Kidney glomerular epithelial cell (primary cell): ENCODE results near the gene KMO.

Source experiments
- DNase-seq: peaks from one replicate; lab custom pipeline; 2025; lab: John Stamatoyannopoulos, UW

The KMO gene

DNA sequence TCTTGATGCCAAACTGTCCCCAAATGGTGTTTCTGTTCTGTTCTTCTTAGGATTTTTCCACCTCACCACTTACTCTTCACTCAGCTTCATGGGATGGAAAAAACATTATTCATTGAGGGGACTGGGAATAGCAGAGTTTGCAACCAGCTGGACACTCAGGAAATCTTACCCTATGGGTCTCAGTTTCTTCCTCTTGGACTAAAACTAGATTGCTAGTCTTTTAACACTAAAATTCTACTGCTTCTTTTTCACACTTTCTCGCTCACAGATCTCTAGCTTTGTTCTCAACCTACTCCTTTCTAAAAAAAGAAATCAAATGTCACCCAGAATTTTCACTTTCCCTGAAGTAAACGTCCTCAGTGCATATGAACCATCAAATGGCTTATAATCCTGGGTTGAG, 4.8 kb downstream of the KMO start:
- DNase-seq, result no peak

DNA sequence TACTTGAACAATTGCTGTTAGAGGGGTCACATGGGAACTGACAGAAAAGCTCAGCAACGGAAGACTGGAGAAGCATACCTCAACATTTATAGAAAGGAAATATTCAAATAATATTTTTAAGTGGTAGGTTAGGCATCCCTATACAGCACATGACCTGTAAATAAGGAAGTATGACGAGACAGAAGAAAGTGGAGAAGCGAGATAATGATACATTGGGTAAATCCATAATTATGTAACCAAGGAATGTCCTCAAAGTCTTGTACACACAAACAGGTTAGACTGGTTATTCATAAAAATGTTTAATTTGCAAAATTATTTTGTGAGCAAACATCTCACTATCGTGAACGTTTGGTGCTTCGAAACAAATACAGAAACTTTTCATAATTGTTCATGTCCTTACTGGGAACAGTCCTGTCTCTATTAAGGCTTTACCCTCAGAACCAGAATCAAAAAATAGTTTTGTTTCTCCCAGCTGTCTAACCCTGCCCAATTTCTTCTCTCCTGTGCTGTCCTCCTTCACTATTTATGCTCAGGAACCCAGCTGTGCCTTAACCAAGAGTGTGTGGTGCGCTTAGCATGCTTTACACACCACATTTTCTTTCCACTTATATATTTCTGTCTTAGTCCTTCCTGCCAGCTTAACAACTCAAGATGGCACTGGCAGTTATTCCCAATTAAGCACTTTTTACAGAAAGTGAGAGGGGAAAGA, 10.2 kb downstream of the KMO start:
- no peak for DNase-seq

GRCh38 chr1:241548008-241548407, 15.8 kb downstream of the KMO start:
- DNase-seq, result no peak

DNA sequence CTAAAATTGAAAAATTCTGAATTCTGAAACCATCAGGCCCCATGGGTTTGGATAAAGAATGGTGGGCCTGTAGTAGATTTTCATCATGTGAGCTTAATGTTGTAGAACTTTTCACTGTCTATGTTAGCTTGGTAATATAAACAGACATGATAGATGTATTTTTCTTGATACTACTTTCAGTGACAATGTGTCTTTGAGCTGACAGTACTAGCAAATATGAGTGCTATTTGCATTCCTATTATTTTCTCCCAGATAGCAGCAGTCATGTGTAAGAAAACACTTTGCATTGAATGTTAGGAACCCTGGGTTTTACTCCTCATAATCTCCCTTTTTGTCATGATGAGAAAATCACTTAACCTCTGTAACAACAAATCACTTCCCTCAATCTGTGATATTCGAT, 18.1 kb downstream of the KMO start:
- DNase-seq, result no peak

GRCh38 chr1:241551759-241552638, 19.8 kb downstream of the KMO start:
- DNase-seq, result no peak

GRCh38 chr1:241553886-241554592, 21.9 kb downstream of the KMO start:
- no peak for DNase-seq

DNA sequence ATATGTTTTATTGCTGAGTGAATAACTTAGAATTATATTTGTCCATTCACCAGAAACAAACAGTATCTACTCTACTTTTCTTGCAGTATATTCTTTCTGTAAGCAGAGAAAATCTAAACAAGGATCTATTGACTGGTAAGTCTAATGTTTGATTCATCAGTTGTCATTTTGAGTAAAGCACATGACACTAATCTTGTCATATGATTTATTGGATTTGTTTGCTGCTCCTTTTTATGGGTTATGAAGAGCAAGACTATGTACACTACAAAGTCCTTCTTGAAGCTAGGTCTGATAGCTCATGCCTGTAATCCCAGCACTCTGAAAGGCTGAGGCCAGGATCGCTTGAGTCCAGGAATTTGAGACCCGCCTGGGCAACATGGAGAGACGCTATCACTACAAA, 23.3 kb downstream of the KMO start:
- no peak for DNase-seq

DNA sequence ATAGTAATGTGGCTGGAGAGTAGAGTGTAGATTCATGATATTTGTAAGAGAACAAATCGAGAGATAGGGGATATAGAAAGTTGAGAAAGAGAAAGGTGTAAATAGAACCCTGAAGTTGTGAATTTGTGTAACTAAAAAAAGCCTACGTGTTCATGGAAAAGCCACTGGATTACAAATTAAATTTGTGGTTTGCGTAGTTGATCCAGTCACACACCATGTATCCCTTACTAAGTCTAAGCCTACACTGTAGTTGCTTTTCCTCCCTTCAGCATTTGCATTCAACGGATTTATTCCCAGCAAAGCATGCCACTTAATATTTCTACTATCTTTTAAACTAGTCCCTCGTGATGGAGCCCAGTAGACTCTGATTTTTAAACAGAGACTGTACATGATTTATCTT, 24.9 kb downstream of the KMO start:
- no peak for DNase-seq

DNA sequence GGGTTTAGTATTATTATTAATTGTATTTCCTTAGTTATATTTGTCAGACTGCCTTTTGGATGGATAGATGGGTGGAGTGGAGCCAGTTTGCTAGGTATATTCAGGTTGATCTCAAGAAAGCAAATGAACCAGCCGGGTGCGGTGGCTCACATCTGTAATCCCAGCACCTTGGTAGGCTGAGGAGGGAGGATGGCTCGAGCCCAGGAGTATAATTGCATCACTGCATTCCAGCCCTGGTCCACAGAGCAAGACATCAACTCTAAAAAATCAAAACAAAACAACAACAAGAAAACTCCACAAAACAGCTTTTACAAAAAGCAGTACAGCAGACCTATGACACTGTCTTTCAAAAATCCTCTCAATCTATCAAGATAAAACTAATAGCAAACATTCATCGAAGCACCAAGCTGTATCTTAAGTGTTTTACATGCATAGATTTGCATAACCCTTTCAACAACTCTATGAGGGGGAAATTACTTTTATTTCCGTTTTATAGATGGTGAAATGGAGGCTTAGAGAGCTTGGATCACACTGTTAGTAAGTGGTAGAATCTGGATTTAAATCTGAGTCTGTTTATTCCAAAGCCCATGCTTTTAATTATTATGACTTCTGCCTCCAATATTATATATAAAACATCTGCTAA, 25.5 kb downstream of the KMO start:
- DNase-seq, result peak; percentile 19

- peak; percentile 11 for DNase-seq
Measured at GRCh38 chr1:241560146-241560848, 28.1 kb downstream of the KMO start.

DNA sequence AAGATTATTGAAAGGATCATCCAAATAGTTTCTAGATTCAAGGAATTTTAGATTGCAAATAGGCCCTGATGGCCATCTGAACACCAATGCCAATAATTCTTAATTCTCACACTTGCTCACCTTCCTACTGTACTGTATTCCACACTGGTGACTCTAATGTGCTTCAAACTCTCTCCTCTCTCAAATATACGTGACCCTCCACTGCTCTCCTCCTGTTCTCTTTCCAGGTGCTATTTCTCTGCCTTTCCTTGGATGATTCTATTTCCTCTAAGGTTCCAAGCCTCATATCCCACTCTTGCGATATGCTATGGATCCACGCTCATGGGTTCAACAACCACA, 28.6 kb downstream of the KMO start:
- no peak for DNase-seq

GRCh38 chr1:241569848-241570247, 37.7 kb downstream of the KMO start:
- no peak for DNase-seq

DNA sequence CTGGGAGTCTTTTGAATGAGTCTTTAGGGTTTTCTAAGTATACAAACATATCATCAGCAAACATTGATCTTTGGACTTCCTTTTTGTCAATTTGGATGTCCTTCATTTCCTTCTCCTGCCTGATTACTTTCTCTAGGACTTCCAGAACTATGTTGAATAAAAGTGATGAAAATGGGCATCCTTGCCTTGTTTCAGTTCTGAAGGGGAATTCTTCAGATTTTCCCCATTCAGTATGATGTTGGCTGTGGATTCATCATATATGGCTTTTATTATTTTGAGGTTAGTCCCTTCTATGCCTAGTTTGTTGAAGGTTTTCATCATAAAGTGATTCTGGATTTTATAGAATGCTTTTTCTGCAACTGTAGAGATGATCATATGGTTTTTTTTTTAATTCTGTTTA, 42.0 kb downstream of the KMO start:
- no peak for DNase-seq

GRCh38 chr1:241579434-241579833, 47.3 kb downstream of the KMO start:
- no peak for DNase-seq

DNA sequence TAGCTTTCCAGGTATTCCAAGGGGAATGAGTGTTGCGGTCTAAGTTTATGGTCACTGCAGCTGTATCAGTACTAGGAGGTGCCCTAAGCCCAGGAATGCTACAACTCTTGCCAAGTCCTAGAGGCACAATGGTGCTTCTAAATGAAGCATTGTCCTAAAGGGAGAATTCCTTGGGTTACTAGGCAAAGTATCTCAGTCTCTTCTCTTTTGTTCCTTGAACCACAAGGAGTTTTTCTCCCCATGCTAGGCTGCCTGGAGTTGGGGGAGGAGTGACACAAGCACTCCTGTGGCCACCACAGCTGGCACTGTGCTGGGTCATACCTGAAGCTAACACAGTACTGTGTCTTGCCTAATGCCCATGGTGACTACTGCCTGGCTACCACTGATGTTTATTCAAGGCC, 50.7 kb downstream of the KMO start:
- no peak for DNase-seq

DNA sequence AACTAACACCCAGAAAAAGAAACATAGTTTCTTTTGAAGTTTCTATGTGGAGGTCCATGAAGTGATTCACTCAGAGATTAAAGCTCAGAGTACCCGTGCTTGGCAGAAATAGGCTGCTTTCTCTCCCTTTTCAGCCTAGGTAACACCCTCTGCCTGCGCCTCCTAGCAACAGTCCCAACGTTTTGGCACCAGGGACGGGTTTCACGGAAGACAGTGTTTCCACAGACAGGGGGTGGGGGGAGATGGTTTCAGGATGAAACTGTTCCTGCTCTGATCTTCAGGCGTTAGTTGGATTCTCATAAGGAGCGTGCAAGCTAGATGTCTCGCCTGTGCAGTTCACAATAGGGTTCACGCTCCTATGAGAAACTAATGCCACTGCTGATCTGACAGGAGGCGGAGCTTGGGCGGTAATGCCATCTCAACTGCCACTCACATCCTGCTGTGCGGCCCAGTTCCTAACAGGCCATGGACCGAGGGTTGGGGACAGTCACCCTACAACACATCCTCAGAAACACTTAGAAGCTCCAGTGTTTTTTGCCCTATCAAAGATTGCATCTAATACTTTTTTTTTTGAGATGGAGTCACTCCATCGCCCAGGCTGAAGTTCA, 54.8 kb downstream of the KMO start:
- no peak for DNase-seq

GRCh38 chr1:241589521-241589920, 57.3 kb downstream of the KMO start:
- DNase-seq, result no peak

GRCh38 chr1:241590719-241591118, 58.5 kb downstream of the KMO start:
- DNase-seq, result no peak

GRCh38 chr1:241591317-241591716, 59.1 kb downstream of the KMO start:
- DNase-seq, result peak; percentile 58

GRCh38 chr1:241591736-241592135, 59.6 kb downstream of the KMO start:
- no peak for DNase-seq

GRCh38 chr1:241592273-241592958, 60.2 kb downstream of the KMO start:
- peak; percentile 66 for DNase-seq
